ENCODE measurements around the gene PLCL2.

PLCL2 gene

DNA sequence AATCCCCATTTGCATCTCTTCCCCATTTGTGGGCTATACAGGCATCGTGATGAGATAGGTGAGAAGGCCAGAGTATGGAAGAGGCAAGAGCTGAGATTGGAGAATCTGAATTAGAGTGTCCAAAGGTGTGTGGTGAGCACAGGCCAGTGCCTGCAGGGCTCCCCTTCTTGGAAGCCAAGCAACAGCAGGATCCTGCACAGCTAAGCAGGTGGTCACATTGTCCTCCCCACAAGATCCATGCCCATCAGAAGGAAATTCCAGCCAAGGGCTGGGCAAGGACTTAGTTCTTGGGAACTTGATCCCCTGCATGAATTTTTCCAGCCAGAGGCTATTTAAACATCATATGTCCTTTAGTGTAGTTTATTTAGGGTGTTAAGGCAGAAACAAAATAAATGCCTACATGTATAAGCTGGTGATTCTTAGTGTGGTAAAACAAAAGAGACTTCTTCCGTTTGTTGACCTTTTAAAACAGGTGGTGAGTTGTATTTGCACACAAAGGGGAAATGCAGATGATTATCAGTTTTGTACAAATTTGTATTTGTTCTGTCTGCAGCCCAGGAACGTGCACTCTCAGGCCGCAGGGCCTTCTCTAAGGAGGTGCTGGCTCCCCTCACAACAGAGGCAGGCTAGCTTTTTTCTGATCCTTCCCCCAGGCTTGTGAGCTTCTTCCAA, 110.2 kb downstream of the PLCL2 start:
- no peak for DNase-seq (ENCODE audit: extremely low read depth, insufficient read length)
- no peaks in the 10 kb centered on the region for H3K27me3 ChIP-seq (replicated peaks; ENCODE audit: control insufficient read depth, insufficient read depth, low read length)
- H3K36me3 ChIP-seq (ENCODE audit: control insufficient read depth, insufficient read depth, low read length): no peaks in the 10 kb centered on the region
- TF ChIP-seq, protein P1, sequence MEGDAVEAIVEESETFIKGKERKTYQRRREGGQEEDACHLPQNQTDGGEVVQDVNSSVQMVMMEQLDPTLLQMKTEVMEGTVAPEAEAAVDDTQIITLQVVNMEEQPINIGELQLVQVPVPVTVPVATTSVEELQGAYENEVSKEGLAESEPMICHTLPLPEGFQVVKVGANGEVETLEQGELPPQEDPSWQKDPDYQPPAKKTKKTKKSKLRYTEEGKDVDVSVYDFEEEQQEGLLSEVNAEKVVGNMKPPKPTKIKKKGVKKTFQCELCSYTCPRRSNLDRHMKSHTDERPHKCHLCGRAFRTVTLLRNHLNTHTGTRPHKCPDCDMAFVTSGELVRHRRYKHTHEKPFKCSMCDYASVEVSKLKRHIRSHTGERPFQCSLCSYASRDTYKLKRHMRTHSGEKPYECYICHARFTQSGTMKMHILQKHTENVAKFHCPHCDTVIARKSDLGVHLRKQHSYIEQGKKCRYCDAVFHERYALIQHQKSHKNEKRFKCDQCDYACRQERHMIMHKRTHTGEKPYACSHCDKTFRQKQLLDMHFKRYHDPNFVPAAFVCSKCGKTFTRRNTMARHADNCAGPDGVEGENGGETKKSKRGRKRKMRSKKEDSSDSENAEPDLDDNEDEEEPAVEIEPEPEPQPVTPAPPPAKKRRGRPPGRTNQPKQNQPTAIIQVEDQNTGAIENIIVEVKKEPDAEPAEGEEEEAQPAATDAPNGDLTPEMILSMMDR (IDR thresholded peaks at IDR 0.05; ENCODE audit: insufficient read depth, low read length, poor library complexity, severe bottlenecking): no peak
- no peak overlapping the region for H3K4me3 ChIP-seq (replicated peaks; ENCODE audit: low read depth, low read length)

- no peak overlapping the region for H3K4me3 ChIP-seq (replicated peaks; ENCODE audit: low read depth, low read length)
- TF ChIP-seq, protein P1 (IDR thresholded peaks at IDR 0.05; ENCODE audit: insufficient read depth, low read length, poor library complexity, severe bottlenecking): no peak
- DNase-seq (ENCODE audit: extremely low read depth, insufficient read length): no peak
- no peaks in the 10 kb centered on the region for H3K36me3 ChIP-seq (ENCODE audit: control insufficient read depth, insufficient read depth, low read length)
- H3K27me3 ChIP-seq (replicated peaks; ENCODE audit: control insufficient read depth, insufficient read depth, low read length): no peaks in the 10 kb centered on the region
Observed at GRCh38 chr3:16995601-16996000, 110.8 kb downstream of the PLCL2 start.

DNA sequence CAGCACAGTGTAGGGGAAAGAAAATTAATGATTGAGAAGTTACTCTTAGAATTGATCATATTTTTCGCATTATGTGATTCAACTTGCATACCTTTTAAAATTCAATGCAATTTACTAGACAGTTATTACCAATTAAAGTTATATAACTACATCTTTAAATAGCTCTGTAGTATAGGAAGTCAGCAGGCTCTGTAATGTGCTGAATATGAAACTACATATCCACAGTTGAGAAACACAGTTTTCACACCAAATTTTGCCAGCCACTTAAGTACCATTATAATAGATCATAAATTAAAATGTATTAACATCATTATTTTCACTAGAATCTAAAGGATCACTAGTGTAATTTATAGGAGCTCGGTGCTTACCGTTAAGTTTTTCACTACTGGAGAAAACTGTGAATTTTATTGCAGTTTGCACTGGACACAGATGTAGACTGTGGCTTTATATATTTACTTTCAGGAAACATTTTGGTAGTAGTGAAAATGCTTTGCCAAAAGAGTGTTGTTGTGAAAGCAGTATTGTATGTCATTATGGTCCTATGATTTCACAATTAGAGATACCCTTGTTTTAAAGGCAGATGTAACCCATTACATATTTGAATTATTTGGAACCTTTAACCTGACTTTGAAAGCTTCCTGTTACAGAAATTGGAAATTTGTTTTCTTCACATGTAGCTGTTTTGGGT, 113.6 kb downstream of the PLCL2 start:
- DNase-seq (ENCODE audit: extremely low read depth, insufficient read length): no peak
- no peaks in the 10 kb centered on the region for H3K36me3 ChIP-seq (ENCODE audit: control insufficient read depth, insufficient read depth, low read length)
- H3K27me3 ChIP-seq (replicated peaks; ENCODE audit: control insufficient read depth, insufficient read depth, low read length): no peaks in the 10 kb centered on the region
- TF ChIP-seq, protein P1 (IDR thresholded peaks at IDR 0.05; ENCODE audit: insufficient read depth, low read length, poor library complexity, severe bottlenecking): no peak
- H3K4me3 ChIP-seq (replicated peaks; ENCODE audit: low read depth, low read length): no peak overlapping the region

- Histone ChIP-seq H3K36me3 (ENCODE audit: control insufficient read depth, insufficient read depth, low read length) (no peaks in the 10 kb centered on the region), H3K27me3 (replicated peaks; ENCODE audit: control insufficient read depth, insufficient read depth, low read length) (no peaks in the 10 kb centered on the region), H3K4me3 (replicated peaks; ENCODE audit: low read depth, low read length) (no peak overlapping the region)
- TF ChIP-seq, protein P1 (IDR thresholded peaks at IDR 0.05; ENCODE audit: insufficient read depth, low read length, poor library complexity, severe bottlenecking): no peak
- no peak for DNase-seq (ENCODE audit: extremely low read depth, insufficient read length)
Observed at GRCh38 chr3:16999161-16999560, 114.4 kb downstream of the PLCL2 start.

DNA sequence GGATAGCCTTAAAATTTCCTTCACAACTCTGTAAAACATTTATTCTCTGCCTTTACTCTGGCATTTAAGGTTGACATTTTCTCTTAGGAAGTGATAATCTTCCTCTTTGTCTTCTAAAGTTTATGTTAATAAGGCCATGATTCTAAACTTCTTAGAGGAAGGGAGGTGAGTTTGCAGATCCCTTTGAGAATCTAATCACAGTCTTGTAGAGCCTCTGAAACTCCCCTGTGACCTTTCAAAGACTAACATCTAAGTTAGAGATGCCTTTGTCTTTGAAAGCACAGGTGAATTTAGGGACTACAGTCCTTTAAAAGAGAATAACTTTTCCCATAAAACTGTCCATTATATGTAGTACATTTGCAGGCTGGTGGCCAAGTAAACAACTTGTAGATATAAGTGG, 115.1 kb downstream of the PLCL2 start:
- TF ChIP-seq, protein P1 (IDR thresholded peaks at IDR 0.05; ENCODE audit: insufficient read depth, low read length, poor library complexity, severe bottlenecking): no peak
- Histone ChIP-seq H3K27me3 (replicated peaks; ENCODE audit: control insufficient read depth, insufficient read depth, low read length) (no peaks in the 10 kb centered on the region), H3K4me3 (replicated peaks; ENCODE audit: low read depth, low read length) (no peak overlapping the region), H3K36me3 (ENCODE audit: control insufficient read depth, insufficient read depth, low read length) (no peaks in the 10 kb centered on the region)
- no peak for DNase-seq (ENCODE audit: extremely low read depth, insufficient read length)

Measured in GM06990 (cell line).